Measurements from ENCODE around the gene KLF11. TPM values are rescaled to one million over a fixed set of nuclear protein-coding genes. Genes with fewer than 3 reads are reported as not detected.

The KLF11 gene
- total and polyA plus RNA-seq, 9 of the 15 experiments (the other 6 are each of a cell fraction or from before 2014, with no cell fraction given): 2.1 to 13.4 (median 6.5) TPM

- H3K9ac ChIP-seq (ENCODE audit: insufficient read depth in 1 of 2, low read depth in 2 of 2, low read length in 2 of 2): peak overlapping the region; percentile 91 to 96; a peak in 3 of 4 replicates
- ChIA-PET POLR2A (interaction anchor here (0.6 to 2.3 kb wide), 7 partner anchors 9 to 246 kb away, joined by 3 to 18 read pairs (median 4); partner anchors contain the start of gene KLF11), CTCF (ENCODE audit: low intra/inter-chr PET ratio) (no interaction called here)
- H3K27me3 ChIP-seq (ENCODE audit: control insufficient read depth in 2 of 2, insufficient read depth in 2 of 2, low read length in 2 of 2): no peaks in the 10 kb centered on the region; a peak in 1 of 5 replicates
- H3K4me3 ChIP-seq: peak overlapping the region; percentile 47
- H3K4me1 ChIP-seq (replicated peaks in 1 of 2; ENCODE audit: control insufficient read depth in 2 of 2, insufficient read depth in 2 of 2, low read length in 2 of 2): peaks cover 39 to 65% of the 10 kb centered on the region in 2 experiments
- peak overlapping the region; percentile 96 for H3K27ac ChIP-seq (ENCODE audit: extremely low read depth, low read depth, low read length)
- intact Hi-C loops (cut with micrococcal nuclease): no loop called here
- no peaks in the 10 kb centered on the region for H3K36me3 ChIP-seq (ENCODE audit: control insufficient read depth, insufficient read depth, low read length)
- in situ Hi-C loops (cut with MboI): no loop called here
- peak overlapping the region; percentile 97 for H3K4me2 ChIP-seq (ENCODE audit: insufficient read depth, low read length)
- 16% methylated on average over 7 of the region's 7 CpGs for WGBS (ENCODE audit: insufficient coverage, low coverage, missing lambda C conversion rate)
- FAIRE-seq (no peak), DNase-seq (ENCODE audit: extremely low read depth in 1 of 4, low spot score in 3 of 4) (no peak), ATAC-seq (no peak; the same call in 2 of the 3 replicates)
- BruUV-seq (replicated peaks): TSS peak; percentile 67
- H3K9me1 ChIP-seq (ENCODE audit: control insufficient read depth, insufficient read depth, low read length): no peaks in the 10 kb centered on the region
- H3K79me2 ChIP-seq (ENCODE audit: control insufficient read depth, insufficient read depth, low read length): peaks cover 46% of the 10 kb centered on the region
- H3K9me3 ChIP-seq (replicated peaks; ENCODE audit: control insufficient read depth, insufficient read depth, low read depth, low read length): no peaks in the 10 kb centered on the region
- no peaks in the 10 kb centered on the region for H4K20me1 ChIP-seq (replicated peaks; ENCODE audit: control insufficient read depth, insufficient read depth, low read length)
- peak overlapping the region; percentile 89 for H2AFZ ChIP-seq (ENCODE audit: low read depth, low read length)
- TF ChIP-seq PCBP1 (IDR thresholded peaks at IDR 0.05; ENCODE audit: low read depth, low read length, poor library complexity, severe bottlenecking) (no peak), ZMIZ1 (IDR thresholded peaks at IDR 0.05; ENCODE audit: low read depth in 2 of 2, low read length in 2 of 2) (no peak), CSDE1 (IDR thresholded peaks at IDR 0.05) (no peak), SMARCA5 (IDR thresholded peaks at IDR 0.05) (0 out of 2 replicates have a peak, but pooled peaks have one; percentile 11), CEBPG (CRISPR knock-in tag; IDR thresholded peaks at IDR 0.05) (no peak), CEBPG (tag; conservative IDR thresholded peaks at IDR 0.05 in 1 of 2, IDR thresholded peaks at IDR 0.05 in 1 of 2) (no peak), BCOR (IDR thresholded peaks at IDR 0.05) (peak; percentile 97), HNRNPUL1 (IDR thresholded peaks at IDR 0.05; ENCODE audit: low read length) (no peak), NFIX (CRISPR knock-in tag; IDR thresholded peaks at IDR 0.05; ENCODE audit: low read depth) (no peak), MNT (conservative IDR thresholded peaks at IDR 0.05) (no peak), NFE2 (IDR thresholded peaks at IDR 0.05; ENCODE audit: low read depth) (no peak), ADNP (tag; IDR thresholded peaks at IDR 0.05) (peak; percentile 90), BRF1 (IDR thresholded peaks at IDR 0.05; ENCODE audit: borderline replicate concordance, extremely low read depth, insufficient read length) (no peak), TCFL5 (CRISPR knock-in tag; conservative IDR thresholded peaks at IDR 0.05) (no peak), POLR2AphosphoS5 (IDR thresholded peaks at IDR 0.05; ENCODE audit: control insufficient read depth, insufficient read depth, low read depth, low read length) (no peak), ATF1 (CRISPR knock-in tag; IDR thresholded peaks at IDR 0.05) (no peak), ATF1 (tag; IDR thresholded peaks at IDR 0.05) (no peak), SMARCC2 (IDR thresholded peaks at IDR 0.05; ENCODE audit: low read depth) (no peak), RHOXF2B (CRISPR knock-in tag; conservative IDR thresholded peaks at IDR 0.05) (no peak), ZNF3 (CRISPR knock-in tag; IDR thresholded peaks at IDR 0.05) (0 out of 2 replicates have a peak, but pooled peaks have one; percentile 33), FIP1L1 (IDR thresholded peaks at IDR 0.05; ENCODE audit: low read depth, low read length, poor library complexity, severe bottlenecking) (no peak)
Observed at GRCh38 chr2:10029875-10030223, 13.5 kb upstream of the KLF11 start.
